ENCODE data around the gene SAP30BP.

Gene SAP30BP

GRCh38 chr17:75729351-75729750 lies 62.2 kb downstream of the SAP30BP start:
- TF ChIP-seq CTCF (conservative IDR thresholded peaks at IDR 0.05; ENCODE audit: control insufficient read depth, insufficient read depth, low read depth, low read length) = no peak
- H3K4me3 ChIP-seq (ENCODE audit: control insufficient read depth, low read depth, low read length) = no peak overlapping the region
- no peak for DNase-seq (ENCODE audit: low read depth)

- DNase-seq (ENCODE audit: low read depth) = no peak
- H3K4me3 ChIP-seq (ENCODE audit: control insufficient read depth, low read depth, low read length) = no peak overlapping the region
- no peak for TF ChIP-seq CTCF (conservative IDR thresholded peaks at IDR 0.05; ENCODE audit: control insufficient read depth, insufficient read depth, low read depth, low read length)
Observed at GRCh38 chr17:75730065-75730464, 62.9 kb downstream of the SAP30BP start.

GRCh38 chr17:75731086-75731715 lies 64.1 kb downstream of the SAP30BP start:
- TF ChIP-seq CTCF (conservative IDR thresholded peaks at IDR 0.05; ENCODE audit: control insufficient read depth, insufficient read depth, low read depth, low read length) = no peak
- no peak for DNase-seq (ENCODE audit: low read depth)
- no peak overlapping the region for H3K4me3 ChIP-seq (ENCODE audit: control insufficient read depth, low read depth, low read length)

GRCh38 chr17:75731716-75732498 lies 64.8 kb downstream of the SAP30BP start:
- H3K4me3 ChIP-seq (ENCODE audit: control insufficient read depth, low read depth, low read length) = no peak overlapping the region
- TF ChIP-seq CTCF (conservative IDR thresholded peaks at IDR 0.05; ENCODE audit: control insufficient read depth, insufficient read depth, low read depth, low read length) = no peak
- no peak for DNase-seq (ENCODE audit: low read depth)

GRCh38 chr17:75733471-75733870 lies 66.3 kb downstream of the SAP30BP start:
- TF ChIP-seq CTCF (conservative IDR thresholded peaks at IDR 0.05; ENCODE audit: control insufficient read depth, insufficient read depth, low read depth, low read length) = no peak
- no peak for DNase-seq (ENCODE audit: low read depth)
- H3K4me3 ChIP-seq (ENCODE audit: control insufficient read depth, low read depth, low read length) = no peak overlapping the region

GRCh38 chr17:75734674-75735294 lies 67.6 kb downstream of the SAP30BP start:
- no peak for TF ChIP-seq CTCF (conservative IDR thresholded peaks at IDR 0.05; ENCODE audit: control insufficient read depth, insufficient read depth, low read depth, low read length)
- DNase-seq (ENCODE audit: low read depth) = no peak
- H3K4me3 ChIP-seq (ENCODE audit: control insufficient read depth, low read depth, low read length) = no peak overlapping the region

All from fibroblast of mammary gland (primary cell).